Colonic mucosa (tissue), 4 donors: ENCODE measurements around the gene RMC1. TPM values are rescaled to one million over a fixed set of nuclear protein-coding genes. Genes with fewer than 3 reads are reported as not detected.
A peak's percentile ranks its signal among the peaks of the same experiment; 100 is the strongest.
"Not testable (repeated sequence)": the region's sequence is repeated elsewhere in the genome, so short reads cannot be mapped to it uniquely, and the experiment has no call there.

Source experiments
- DNase-seq: peaks from one replicate; pipeline ENCODE4 v3.0.0-alpha.2; 2020
- H3K27ac ChIP-seq: fragments of 200-600 bp; one replicate; pipeline ENCODE4 v1.8.0; 2021
- H3K27me3 ChIP-seq: fragments of 200-600 bp; one replicate; pipeline ENCODE4 v1.8.0; 2021
- H3K36me3 ChIP-seq: fragments of 200-600 bp; one replicate; pipeline ENCODE4 v1.8.0; 2021
- H3K4me1 ChIP-seq: fragments of 200-600 bp; one replicate; pipeline ENCODE4 v1.8.0; 2021; ENCODE audit warnings: mild to moderate bottlenecking
- H3K4me3 ChIP-seq: fragments of 200-600 bp; one replicate; pipeline ENCODE4 v1.8.0; 2021
- H3K9ac ChIP-seq, 2 donors: one replicate each; pipeline ENCODE4 v1.7.0; 2013; ENCODE audit warnings: control low read depth in 2 of 2, low read depth in 2 of 2, low read length in 2 of 2
- H3K9me3 ChIP-seq: fragments of 200-600 bp; one replicate; pipeline ENCODE4 v1.8.0; 2021
- CTCF ChIP-seq: fragments of 200-600 bp; IDR thresholded peaks from one replicate; pipeline ENCODE4 v1.8.0; 2022; ENCODE audit warnings: antibody characterized with exemption, mild to moderate bottlenecking
- intact Hi-C: fragments of 100-400 bp; cut with DNase I; formaldehyde crosslinking; loops from one replicate; pipeline ENCODE4 v1.14.1; 2022
- total RNA-seq, 2 donors: library from RNA; stranded (reverse); fragmentation: NEBNext Ultra II Directional in 1 of 2; extraction: Animal tissue kit (Norgen Biotek cat#: 25700) in 1 of 2; gene quantifications; one replicate each; pipeline ENCODE4 v1.2.1, GENCODE V29; 2021
- donor health status: healthy.
- donor health status: DM: no; HTN: no; CAD: no.
- donor health status: DM: no; HTN: no; CAD: no.

The RMC1 gene
- total RNA-seq, 2 donors from 2014 or later = 28.4 to 34.9 TPM

DNA sequence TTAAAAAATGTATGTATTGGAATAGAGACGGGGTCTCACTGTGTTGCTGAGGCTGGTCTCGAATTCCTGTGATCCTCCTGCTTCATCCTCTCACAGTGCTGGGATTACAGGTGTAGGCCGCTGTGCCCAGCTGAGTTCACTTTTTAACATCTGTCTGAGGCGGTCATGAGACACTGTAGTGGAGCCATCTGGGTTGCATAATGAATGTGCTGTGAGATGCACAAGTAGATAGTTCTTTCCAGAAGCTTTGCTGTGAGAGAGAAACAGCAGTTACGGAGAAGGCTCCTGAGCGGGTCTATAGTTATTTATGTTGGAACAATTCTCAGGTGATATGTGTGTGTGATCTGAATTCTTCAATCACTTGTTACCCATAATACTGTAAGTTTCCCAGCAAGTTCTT is 3.1 kb downstream of the RMC1 start:
- no peak for DNase-seq
- peaks cover 10% of the 10 kb centered on the region for H3K4me1 ChIP-seq
- no peaks in the 10 kb centered on the region for H3K27me3 ChIP-seq
- TF ChIP-seq CTCF = no peak
- no peak overlapping the region for H3K4me3 ChIP-seq
- peaks cover 8% of the 10 kb centered on the region for H3K36me3 ChIP-seq
- no peak overlapping the region for H3K9ac ChIP-seq
- no peak overlapping the region for H3K27ac ChIP-seq
- intact Hi-C loops = no loop called here
- H3K9me3 ChIP-seq = no peaks in the 10 kb centered on the region

GRCh38 chr18:23510923-23511322 is 7.6 kb downstream of the RMC1 start:
- H3K4me1 ChIP-seq, H3K27ac ChIP-seq, H3K9ac ChIP-seq, H3K36me3 ChIP-seq, H3K9me3 ChIP-seq, H3K4me3 ChIP-seq, H3K27me3 ChIP-seq, DNase-seq: not testable (repeated sequence)
- intact Hi-C loops = loop anchor here (5.0 to 10.0 kb wide), 2 partner anchors 191 to 304 kb away; no protein-coding TSS in a partner anchor

DNA sequence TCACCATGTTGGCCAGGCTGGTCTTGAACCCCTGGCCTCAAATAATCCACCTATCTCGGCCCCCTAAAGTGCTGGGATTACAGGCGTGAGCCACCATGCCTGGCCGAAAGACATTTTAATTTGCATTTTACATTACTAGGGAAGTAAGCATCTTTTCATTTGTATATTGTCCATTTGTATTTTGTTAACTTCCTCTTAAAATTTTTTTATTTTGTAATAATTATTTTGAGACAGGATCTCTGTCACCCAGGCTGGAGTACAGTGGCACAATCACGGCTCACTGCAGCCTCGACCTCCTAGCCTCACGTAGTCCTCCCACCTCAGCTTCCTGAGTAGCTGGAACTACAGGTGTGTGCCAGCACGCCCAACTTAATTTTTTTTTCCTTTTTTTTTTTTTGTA is 8.9 kb downstream of the RMC1 start:
- not testable (repeated sequence) for H3K27me3 ChIP-seq, H3K36me3 ChIP-seq, H3K9ac ChIP-seq, H3K4me3 ChIP-seq, H3K4me1 ChIP-seq, H3K9me3 ChIP-seq, H3K27ac ChIP-seq, DNase-seq
- intact Hi-C loops = loop anchor here (5.0 to 10.0 kb wide), 2 partner anchors 190 to 303 kb away; no protein-coding TSS in a partner anchor

GRCh38 chr18:23512641-23513040 is 9.3 kb downstream of the RMC1 start:
- DNase-seq = no peak
- peaks cover 8% of the 10 kb centered on the region for H3K36me3 ChIP-seq
- TF ChIP-seq CTCF = no peak
- H3K4me1 ChIP-seq = no peaks in the 10 kb centered on the region
- no peak overlapping the region for H3K9ac ChIP-seq
- no peak overlapping the region for H3K27ac ChIP-seq
- no peaks in the 10 kb centered on the region for H3K27me3 ChIP-seq
- no peaks in the 10 kb centered on the region for H3K9me3 ChIP-seq
- intact Hi-C loops = loop anchor here (5.0 to 10.0 kb wide), 2 partner anchors 190 to 302 kb away; no protein-coding TSS in a partner anchor
- no peak overlapping the region for H3K4me3 ChIP-seq

DNA sequence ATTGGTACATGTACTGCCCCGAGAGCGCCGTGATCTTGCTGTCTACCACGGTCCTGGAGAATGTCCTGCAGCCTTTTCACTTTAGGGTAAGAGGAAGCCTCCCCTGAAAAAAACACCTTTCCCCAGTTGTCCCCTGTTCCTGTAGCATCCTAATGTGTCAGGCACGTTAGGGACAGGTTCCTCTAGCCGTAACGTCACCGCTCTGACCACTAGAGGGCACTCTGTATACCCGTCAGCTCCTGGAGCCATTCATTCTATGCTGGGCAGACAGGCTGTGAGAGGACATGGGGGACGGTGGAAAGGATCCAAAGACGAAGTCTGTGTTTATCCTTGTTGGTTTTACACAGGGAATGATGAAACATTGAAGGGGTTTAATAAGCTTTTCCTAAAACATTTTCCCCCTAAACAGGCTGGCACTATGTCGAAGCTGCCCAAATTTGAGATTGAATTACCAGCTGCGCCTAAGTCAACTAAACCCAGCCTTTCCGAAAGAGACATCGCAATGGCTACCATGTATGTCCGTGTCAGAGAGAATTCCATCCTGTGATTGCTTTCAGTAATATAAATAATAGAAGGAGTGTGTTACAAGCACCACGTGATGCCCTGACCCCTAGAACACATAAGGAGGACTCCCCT is 12.7 kb downstream of the RMC1 start:
- no peaks in the 10 kb centered on the region for H3K9me3 ChIP-seq
- DNase-seq = peak; percentile 83
- H3K9ac ChIP-seq = no peak overlapping the region
- H3K27ac ChIP-seq = no peak overlapping the region
- TF ChIP-seq CTCF = peak; percentile 75
- intact Hi-C loops = loop anchor here (2.0 to 10.0 kb wide), 2 partner anchors 71 to 299 kb away; partner anchors contain the start of gene NPC1
- no peaks in the 10 kb centered on the region for H3K27me3 ChIP-seq
- peaks cover 7% of the 10 kb centered on the region for H3K36me3 ChIP-seq
- H3K4me1 ChIP-seq = no peaks in the 10 kb centered on the region
- no peak overlapping the region for H3K4me3 ChIP-seq

DNA sequence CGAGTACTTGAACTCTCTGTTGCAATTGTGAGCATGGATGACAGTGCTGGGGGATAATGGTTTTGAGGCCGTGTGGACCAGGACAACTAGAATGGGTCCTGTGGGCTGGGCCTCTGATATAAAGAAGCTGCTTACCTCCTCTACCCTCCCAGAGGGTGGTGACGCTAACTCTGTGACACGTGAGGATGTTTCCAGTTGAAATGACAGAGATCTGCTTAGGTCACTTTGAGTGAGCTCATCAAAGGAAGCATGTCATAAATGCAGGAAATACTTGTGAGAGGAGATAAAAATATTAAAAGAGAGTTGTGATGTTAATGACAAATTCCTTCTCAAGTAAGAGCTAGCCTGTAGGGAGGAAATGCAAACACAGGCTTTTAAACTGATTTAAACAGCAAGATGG is 16.4 kb downstream of the RMC1 start:
- Histone ChIP-seq H3K9ac (no peak overlapping the region), H3K36me3 (peaks cover 13% of the 10 kb centered on the region), H3K4me3 (no peak overlapping the region), H3K9me3 (no peaks in the 10 kb centered on the region), H3K4me1 (no peaks in the 10 kb centered on the region), H3K27me3 (no peaks in the 10 kb centered on the region), H3K27ac (no peak overlapping the region)
- DNase-seq = no peak
- intact Hi-C loops = loop anchor here (10.0 kb wide), 1 partner anchor 295 kb away; no protein-coding TSS in a partner anchor
- no peak for TF ChIP-seq CTCF
